Measurements from ENCODE around the gene PIWIL1. TPM values are rescaled to one million over a fixed set of nuclear protein-coding genes. Genes with fewer than 3 reads are reported as not detected.

PIWIL1 gene
- total RNA-seq, 1 experiment from 2014 or later: not detected

DNA sequence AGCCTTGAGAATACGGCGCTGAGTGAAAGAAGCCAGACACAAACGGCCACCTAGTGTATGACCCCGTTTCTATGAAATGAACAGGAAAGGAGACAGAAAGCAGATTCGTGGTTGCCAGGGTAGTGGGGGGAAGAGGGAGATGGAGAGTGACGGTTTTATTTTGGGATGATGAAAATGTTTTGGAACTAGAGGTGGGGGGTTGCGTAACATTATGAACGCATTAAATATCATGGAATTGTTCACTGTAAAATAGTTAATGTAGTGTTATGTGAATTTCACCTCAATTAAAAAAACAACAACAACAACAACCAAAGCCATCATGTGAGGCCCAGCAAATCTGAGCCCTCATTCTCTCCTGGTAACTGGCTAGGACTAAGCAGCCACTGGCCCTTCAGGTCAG is 3.3 kb upstream of the PIWIL1 start:
- no peaks in the 10 kb centered on the region for H3K9me2 ChIP-seq (replicated peaks; ENCODE audit: low read length)
- H3K4me1 ChIP-seq (ENCODE audit: insufficient read depth, low read length): no peaks in the 10 kb centered on the region
- intact Hi-C loops (cut with micrococcal nuclease): no loop called here
- H3K27me3 ChIP-seq (ENCODE audit: low read length): no peaks in the 10 kb centered on the region
- H3K4me3 ChIP-seq (ENCODE audit: low read length): no peak overlapping the region
- ATAC-seq (no peak), DNase-seq (no peak)
- no peaks in the 10 kb centered on the region for H3F3A ChIP-seq (ENCODE audit: low read length, unreplicated experiment)
- no peaks in the 10 kb centered on the region for H3K79me2 ChIP-seq (ENCODE audit: low read length)
- H3K4me2 ChIP-seq (ENCODE audit: low read length): no peak overlapping the region
- CTCF ChIA-PET: no interaction called here
- POLR2A ChIA-PET (ENCODE audit: unreplicated experiment): no interaction called here
- H4K20me1 ChIP-seq (ENCODE audit: low read length): no peaks in the 10 kb centered on the region
- no peak overlapping the region for H2AFZ ChIP-seq (ENCODE audit: low read length)
- TF ChIP-seq EZH2 (IDR thresholded peaks at IDR 0.05; ENCODE audit: low read length, unreplicated experiment): no peak
- TF ChIP-seq, protein P1, sequence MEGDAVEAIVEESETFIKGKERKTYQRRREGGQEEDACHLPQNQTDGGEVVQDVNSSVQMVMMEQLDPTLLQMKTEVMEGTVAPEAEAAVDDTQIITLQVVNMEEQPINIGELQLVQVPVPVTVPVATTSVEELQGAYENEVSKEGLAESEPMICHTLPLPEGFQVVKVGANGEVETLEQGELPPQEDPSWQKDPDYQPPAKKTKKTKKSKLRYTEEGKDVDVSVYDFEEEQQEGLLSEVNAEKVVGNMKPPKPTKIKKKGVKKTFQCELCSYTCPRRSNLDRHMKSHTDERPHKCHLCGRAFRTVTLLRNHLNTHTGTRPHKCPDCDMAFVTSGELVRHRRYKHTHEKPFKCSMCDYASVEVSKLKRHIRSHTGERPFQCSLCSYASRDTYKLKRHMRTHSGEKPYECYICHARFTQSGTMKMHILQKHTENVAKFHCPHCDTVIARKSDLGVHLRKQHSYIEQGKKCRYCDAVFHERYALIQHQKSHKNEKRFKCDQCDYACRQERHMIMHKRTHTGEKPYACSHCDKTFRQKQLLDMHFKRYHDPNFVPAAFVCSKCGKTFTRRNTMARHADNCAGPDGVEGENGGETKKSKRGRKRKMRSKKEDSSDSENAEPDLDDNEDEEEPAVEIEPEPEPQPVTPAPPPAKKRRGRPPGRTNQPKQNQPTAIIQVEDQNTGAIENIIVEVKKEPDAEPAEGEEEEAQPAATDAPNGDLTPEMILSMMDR (conservative IDR thresholded peaks at IDR 0.05; ENCODE audit: low read depth, low read length): no peak
- no peak for TF ChIP-seq EZH2phosphoT487 (IDR thresholded peaks at IDR 0.05; ENCODE audit: borderline replicate concordance, low read length)
- H3K9me3 ChIP-seq (ENCODE audit: low read length): no peaks in the 10 kb centered on the region
- no peak overlapping the region for H3K9ac ChIP-seq (ENCODE audit: low read length)
- no peak overlapping the region for H3K27ac ChIP-seq (ENCODE audit: low read length)
- BruUV-seq (replicated peaks): no TSS peak
- H3K36me3 ChIP-seq (ENCODE audit: low read depth, low read length): no peaks in the 10 kb centered on the region

DNA sequence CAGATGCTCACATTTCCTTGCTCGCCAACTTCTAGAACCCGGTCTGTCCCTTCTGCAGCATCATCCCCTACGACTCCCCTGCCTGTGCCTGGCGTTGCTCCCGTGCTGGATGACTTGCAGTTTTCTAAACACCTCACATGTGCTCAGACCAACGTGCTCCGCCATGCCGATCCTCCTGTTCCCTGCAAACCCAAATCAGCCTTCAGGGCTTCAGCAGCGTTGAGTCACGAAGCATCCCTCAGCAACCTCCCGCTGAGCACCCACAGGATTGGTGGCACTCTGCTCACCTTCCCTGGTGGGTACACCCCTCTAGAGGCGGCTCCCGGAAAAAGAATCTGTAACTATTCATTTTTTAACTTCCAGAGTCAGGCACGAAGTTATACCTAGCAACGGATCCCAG is 2.8 kb upstream of the PIWIL1 start:
- H3K9me3 ChIP-seq (ENCODE audit: low read length): no peaks in the 10 kb centered on the region
- intact Hi-C loops (cut with micrococcal nuclease): no loop called here
- H3F3A ChIP-seq (ENCODE audit: low read length, unreplicated experiment): no peaks in the 10 kb centered on the region
- no peaks in the 10 kb centered on the region for H3K4me1 ChIP-seq (ENCODE audit: insufficient read depth, low read length)
- ChIA-PET CTCF (no interaction called here), POLR2A (ENCODE audit: unreplicated experiment) (no interaction called here)
- no peak for TF ChIP-seq EZH2phosphoT487 (IDR thresholded peaks at IDR 0.05; ENCODE audit: borderline replicate concordance, low read length)
- no peaks in the 10 kb centered on the region for H4K20me1 ChIP-seq (ENCODE audit: low read length)
- H3K27ac ChIP-seq (ENCODE audit: low read length): no peak overlapping the region
- H2AFZ ChIP-seq (ENCODE audit: low read length): no peak overlapping the region
- no peak for ATAC-seq
- no peak overlapping the region for H3K4me2 ChIP-seq (ENCODE audit: low read length)
- no peaks in the 10 kb centered on the region for H3K27me3 ChIP-seq (ENCODE audit: low read length)
- H3K9me2 ChIP-seq (replicated peaks; ENCODE audit: low read length): no peaks in the 10 kb centered on the region
- H3K9ac ChIP-seq (ENCODE audit: low read length): no peak overlapping the region
- no TSS peak for BruUV-seq (replicated peaks)
- no peak overlapping the region for H3K4me3 ChIP-seq (ENCODE audit: low read length)
- no peak for DNase-seq
- H3K79me2 ChIP-seq (ENCODE audit: low read length): no peaks in the 10 kb centered on the region
- no peaks in the 10 kb centered on the region for H3K36me3 ChIP-seq (ENCODE audit: low read depth, low read length)

DNA sequence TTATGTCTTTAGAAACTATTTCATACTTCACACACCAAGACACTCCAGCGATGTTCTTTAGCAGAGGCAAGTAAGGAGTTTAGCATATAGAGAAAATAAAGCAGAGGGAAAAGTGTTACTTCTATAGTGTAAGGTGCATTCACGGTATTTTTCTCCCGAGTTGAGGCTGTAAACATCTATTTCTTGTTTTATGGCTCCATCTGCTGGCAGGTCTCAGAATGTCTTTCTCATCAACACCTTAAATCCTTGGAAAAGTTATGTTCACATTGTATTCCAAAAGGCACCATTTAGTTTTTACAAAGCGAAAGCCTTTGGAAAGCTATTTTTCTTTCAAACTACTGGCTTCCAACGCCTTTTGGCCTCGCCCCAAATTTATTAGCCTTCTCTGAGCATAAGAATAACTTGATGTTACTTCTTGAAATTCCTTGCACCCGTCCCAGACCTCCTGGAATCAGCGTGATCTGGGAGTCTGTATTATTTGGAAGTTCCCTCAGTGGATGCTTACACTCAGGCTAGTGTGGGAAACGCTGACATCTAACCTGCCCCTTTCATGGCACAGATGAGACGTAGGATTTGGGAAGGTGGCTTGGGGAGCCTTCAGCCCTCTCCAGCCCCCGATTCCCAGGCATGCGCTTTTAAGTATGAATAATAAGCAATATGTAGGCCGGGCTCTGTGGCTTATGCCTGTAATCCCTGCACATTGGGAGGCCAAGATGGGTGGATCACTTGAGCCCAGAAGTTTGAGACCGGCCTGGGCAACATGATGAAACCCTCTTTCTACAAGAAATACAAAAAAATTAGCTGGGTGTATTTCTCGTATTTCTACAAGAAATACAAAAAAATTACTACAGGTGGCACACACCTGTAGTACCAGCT is 1.9 kb upstream of the PIWIL1 start:
- no peak overlapping the region for H3K9ac ChIP-seq (ENCODE audit: low read length)
- DNase-seq: peak; percentile 48
- H3K36me3 ChIP-seq (ENCODE audit: low read depth, low read length): no peaks in the 10 kb centered on the region
- no peaks in the 10 kb centered on the region for H3F3A ChIP-seq (ENCODE audit: low read length, unreplicated experiment)
- H4K20me1 ChIP-seq (ENCODE audit: low read length): no peaks in the 10 kb centered on the region
- no peaks in the 10 kb centered on the region for H3K79me2 ChIP-seq (ENCODE audit: low read length)
- no TSS peak for BruUV-seq (replicated peaks)
- no peak overlapping the region for H2AFZ ChIP-seq (ENCODE audit: low read length)
- no peaks in the 10 kb centered on the region for H3K27me3 ChIP-seq (ENCODE audit: low read length)
- H3K4me3 ChIP-seq (ENCODE audit: low read length): no peak overlapping the region
- H3K27ac ChIP-seq (ENCODE audit: low read length): no peak overlapping the region
- H3K9me3 ChIP-seq (ENCODE audit: low read length): no peaks in the 10 kb centered on the region
- H3K9me2 ChIP-seq (replicated peaks; ENCODE audit: low read length): no peaks in the 10 kb centered on the region
- ChIA-PET CTCF (no interaction called here), POLR2A (ENCODE audit: unreplicated experiment) (no interaction called here)
- ATAC-seq: no peak
- intact Hi-C loops (cut with micrococcal nuclease): no loop called here
- no peak overlapping the region for H3K4me2 ChIP-seq (ENCODE audit: low read length)
- no peaks in the 10 kb centered on the region for H3K4me1 ChIP-seq (ENCODE audit: insufficient read depth, low read length)
- TF ChIP-seq EZH2 (IDR thresholded peaks at IDR 0.05; ENCODE audit: low read length, unreplicated experiment) (no peak), EZH2phosphoT487 (IDR thresholded peaks at IDR 0.05; ENCODE audit: borderline replicate concordance, low read length) (no peak)
- TF ChIP-seq, protein P1 (conservative IDR thresholded peaks at IDR 0.05; ENCODE audit: low read depth, low read length): peak; percentile 47

Measured in PC-3 (cell line).